Astrocyte (in vitro differentiated cells and primary cell): ENCODE measurements around the gene SLC66A1. TPM values are rescaled to one million over a fixed set of nuclear protein-coding genes. Genes with fewer than 3 reads are reported as not detected.

Experiments
- DNase-seq: peaks from one replicate; pipeline ENCODE4 v3.0.0-alpha.2; 2010; ENCODE audit warnings: low read depth
- FAIRE-seq: peaks from 2 replicates; lab custom pipeline; 2011; peaks lifted over from hg19 to GRCh38; lab: Jason Lieb, UNC
- H2AFZ ChIP-seq: 2 replicates; pipeline ENCODE4 v1.6.0; 2012; ENCODE audit warnings: low read depth, low read length, inconsistent platforms
- H3K27ac ChIP-seq: 2 replicates; pipeline ENCODE4 v1.5.1; 2011; ENCODE audit warnings: low read depth, low read length, inconsistent platforms
- H3K27me3 ChIP-seq: 2 replicates; pipeline ENCODE4 v1.6.0; 2011; ENCODE audit warnings: low read length, inconsistent platforms; ENCODE audit not compliant: insufficient read depth
- H3K36me3 ChIP-seq: 2 replicates; pipeline ENCODE4 v1.5.1; 2011; ENCODE audit warnings: low read length, inconsistent platforms; ENCODE audit not compliant: insufficient read depth
- H3K4me1 ChIP-seq: 2 replicates; pipeline ENCODE4 v1.5.1; 2011; ENCODE audit warnings: low read length, inconsistent platforms; ENCODE audit not compliant: insufficient read depth
- H3K4me2 ChIP-seq: 2 replicates; pipeline ENCODE4 v1.6.0; 2012; ENCODE audit warnings: low read length, inconsistent platforms
- H3K4me3 ChIP-seq: 2 replicates; pipeline ENCODE4 v1.5.1; 2011; ENCODE audit warnings: low read depth, mild to moderate bottlenecking, low read length, inconsistent platforms; ENCODE audit not compliant: insufficient read depth
- H3K79me2 ChIP-seq: 2 replicates; pipeline ENCODE4 v1.6.0; 2012; ENCODE audit warnings: mild to moderate bottlenecking, low read length, inconsistent platforms; ENCODE audit not compliant: insufficient read depth
- H3K9ac ChIP-seq: 2 replicates; pipeline ENCODE4 v1.6.0; 2012; ENCODE audit warnings: mild to moderate bottlenecking, low read length, inconsistent platforms
- H3K9me3 ChIP-seq: 2 replicates; pipeline ENCODE4 v1.5.1; 2012; ENCODE audit warnings: low read depth, mild to moderate bottlenecking, low read length, inconsistent platforms; ENCODE audit not compliant: insufficient read depth
- H4K20me1 ChIP-seq: 2 replicates; pipeline ENCODE4 v1.6.0; 2012; ENCODE audit warnings: low read length, inconsistent platforms; ENCODE audit not compliant: insufficient read depth
- H3K27ac Mint-ChIP-seq: one replicate; pipeline ENCODE4 v1.8.0; 2021; ENCODE audit warnings: mild to moderate bottlenecking, mixed read lengths; ENCODE audit not compliant: unreplicated experiment
- H3K27me3 Mint-ChIP-seq: one replicate; pipeline ENCODE4 v1.8.0; 2021; ENCODE audit warnings: low read depth, mixed read lengths; ENCODE audit not compliant: unreplicated experiment
- H3K36me3 Mint-ChIP-seq: one replicate; pipeline ENCODE4 v1.8.0; 2021; ENCODE audit warnings: low read depth, mixed read lengths; ENCODE audit not compliant: unreplicated experiment
- H3K4me1 Mint-ChIP-seq: one replicate; pipeline ENCODE4 v1.8.0; 2021; ENCODE audit warnings: low read depth, mixed read lengths; ENCODE audit not compliant: unreplicated experiment
- H3K4me3 Mint-ChIP-seq: one replicate; pipeline ENCODE4 v1.8.0; 2021; ENCODE audit warnings: mild to moderate bottlenecking, moderate library complexity, mixed read lengths; ENCODE audit not compliant: unreplicated experiment
- H3K9me3 Mint-ChIP-seq: one replicate; pipeline ENCODE4 v1.8.0; 2021; ENCODE audit warnings: mild to moderate bottlenecking, mixed read lengths; ENCODE audit not compliant: unreplicated experiment
- CTCF ChIP-seq: IDR thresholded peaks from 2 replicates; pipeline ENCODE4 v1.5.1; 2011; ENCODE audit warnings: low read depth, mild to moderate bottlenecking, inconsistent platforms, low read length, moderate library complexity; ENCODE audit not compliant: insufficient read depth
- EZH2 ChIP-seq: IDR thresholded peaks from 2 replicates; pipeline ENCODE4 v1.6.1; 2012; ENCODE audit warnings: mild to moderate bottlenecking, low read length, inconsistent platforms; ENCODE audit not compliant: insufficient read depth
- total RNA-seq: library from RNA; stranded (reverse); gene quantifications from 2 replicates; pipeline ENCODE4 v1.2.1, GENCODE V29; 2021

Gene SLC66A1
- total RNA-seq, 1 donor from 2014 or later: 21.5 TPM

GRCh38 chr1:19347533-19348172 lies 35.5 kb downstream of the SLC66A1 start:
- H3K27me3 Mint-ChIP-seq: no peaks in the 10 kb centered on the region
- no peak for DNase-seq
- H3K9me3 ChIP-seq: no peaks in the 10 kb centered on the region
- H3K27me3 ChIP-seq: no peaks in the 10 kb centered on the region
- peaks cover 9% of the 10 kb centered on the region for H3K36me3 Mint-ChIP-seq
- no peaks in the 10 kb centered on the region for H3K9me3 Mint-ChIP-seq
- peaks cover 74% of the 10 kb centered on the region for H4K20me1 ChIP-seq
- H3K27ac ChIP-seq: no peak overlapping the region
- H3K4me3 ChIP-seq: no peak overlapping the region
- H3K4me2 ChIP-seq: no peak overlapping the region
- H3K36me3 ChIP-seq: peaks cover 26% of the 10 kb centered on the region
- H3K27ac Mint-ChIP-seq: no peak overlapping the region
- H3K4me1 ChIP-seq: no peaks in the 10 kb centered on the region
- FAIRE-seq: no peak
- no peak for TF ChIP-seq CTCF
- no peak for TF ChIP-seq EZH2
- no peak overlapping the region for H3K4me3 Mint-ChIP-seq
- no peak overlapping the region for H3K9ac ChIP-seq
- H2AFZ ChIP-seq: no peak overlapping the region
- H3K79me2 ChIP-seq: peaks cover 8% of the 10 kb centered on the region
- H3K4me1 Mint-ChIP-seq: no peaks in the 10 kb centered on the region

GRCh38 chr1:19348441-19349198 lies 36.5 kb downstream of the SLC66A1 start:
- Histone ChIP-seq H3K9ac (no peak overlapping the region), H3K79me2 (peaks cover 15% of the 10 kb centered on the region), H3K36me3 (peaks cover 29% of the 10 kb centered on the region), H3K4me1 (no peaks in the 10 kb centered on the region), H3K27ac (no peak overlapping the region), H3K27me3 (no peaks in the 10 kb centered on the region), H2AFZ (no peak overlapping the region), H3K9me3 (no peaks in the 10 kb centered on the region), H3K4me3 (no peak overlapping the region), H3K4me2 (no peak overlapping the region), H4K20me1 (peaks cover 79% of the 10 kb centered on the region)
- Mint-ChIP-seq H3K27me3 (no peaks in the 10 kb centered on the region), H3K36me3 (peaks cover 8% of the 10 kb centered on the region), H3K4me3 (no peak overlapping the region), H3K27ac (no peak overlapping the region), H3K9me3 (no peaks in the 10 kb centered on the region), H3K4me1 (peaks cover 4% of the 10 kb centered on the region)
- FAIRE-seq (no peak), DNase-seq (no peak)
- TF ChIP-seq CTCF (no peak), EZH2 (no peak)

- no peak overlapping the region for H3K4me2 ChIP-seq
- no peaks in the 10 kb centered on the region for H3K27me3 ChIP-seq
- Mint-ChIP-seq H3K27me3 (no peaks in the 10 kb centered on the region), H3K4me3 (no peak overlapping the region), H3K36me3 (peaks cover 8% of the 10 kb centered on the region), H3K4me1 (peaks cover 4% of the 10 kb centered on the region), H3K27ac (no peak overlapping the region), H3K9me3 (no peaks in the 10 kb centered on the region)
- no peak for DNase-seq
- H4K20me1 ChIP-seq: peaks cover 78% of the 10 kb centered on the region
- no peak for TF ChIP-seq CTCF
- no peak for TF ChIP-seq EZH2
- no peak overlapping the region for H2AFZ ChIP-seq
- H3K4me1 ChIP-seq: no peaks in the 10 kb centered on the region
- peaks cover 36% of the 10 kb centered on the region for H3K36me3 ChIP-seq
- peaks cover 17% of the 10 kb centered on the region for H3K79me2 ChIP-seq
- H3K4me3 ChIP-seq: no peak overlapping the region
- H3K9me3 ChIP-seq: no peaks in the 10 kb centered on the region
- no peak overlapping the region for H3K9ac ChIP-seq
- no peak overlapping the region for H3K27ac ChIP-seq
- no peak for FAIRE-seq
These were observed 37.9 kb downstream of the SLC66A1 start for GRCh38 chr1:19349999-19350398.
